Keratinocyte (primary cell): ENCODE results near the gene SLC25A21. TPM values are rescaled to one million over a fixed set of nuclear protein-coding genes. Genes with fewer than 3 reads are reported as not detected.

Experiments used
- DNase-seq: peaks from one replicate; pipeline ENCODE4 v3.0.0-alpha.2; 2011; ENCODE audit warnings: low read depth, missing footprints, low spot score
- FAIRE-seq: peaks from 2 replicates; lab custom pipeline; 2011; peaks lifted over from hg19 to GRCh38; lab: Jason Lieb, UNC
- H2AFZ ChIP-seq: 2 replicates; pipeline ENCODE4 v1.6.0; 2012; ENCODE audit warnings: low read length, control low read depth, inconsistent platforms; ENCODE audit not compliant: control insufficient read depth
- H3K27ac ChIP-seq: 2 replicates; pipeline ENCODE4 v1.5.1; 2011; ENCODE audit warnings: low read length; ENCODE audit not compliant: control insufficient read depth, insufficient read depth
- H3K27me3 ChIP-seq: 3 replicates; pipeline ENCODE4 v1.6.0; 2011; ENCODE audit warnings: low read length; ENCODE audit not compliant: control insufficient read depth, insufficient read depth; ENCODE audit errors: extremely low read depth
- H3K36me3 ChIP-seq, 2 experiments: 2 replicates in 1 of 2; 3 replicates in 1 of 2; pipeline ENCODE4 v1.5.1; 2011; ENCODE audit warnings: low read length in 2 of 2, mild to moderate bottlenecking in 1 of 2; ENCODE audit not compliant: control insufficient read depth in 2 of 2, insufficient read depth in 2 of 2; ENCODE audit errors: extremely low read depth in 1 of 2
- H3K4me1 ChIP-seq: 3 replicates; pipeline ENCODE4 v1.5.1; 2011; ENCODE audit warnings: low read length; ENCODE audit not compliant: control insufficient read depth, insufficient read depth; ENCODE audit errors: extremely low read depth
- H3K4me2 ChIP-seq: 3 replicates; pipeline ENCODE4 v1.6.0; 2011; ENCODE audit warnings: low read depth, low read length; ENCODE audit not compliant: control insufficient read depth, insufficient read depth; ENCODE audit errors: extremely low read depth
- H3K4me3 ChIP-seq, 3 experiments: fragments of 200-600 bp in 1 of 3; sonication (generic) in 1 of 3; 2 replicates in 2 of 3; 3 replicates in 1 of 3; pipeline ENCODE4 v1.5.1; 2011 to 2016; ENCODE audit warnings: low read length in 3 of 3, mild to moderate bottlenecking in 3 of 3, control low read depth in 2 of 3, inconsistent platforms in 1 of 3, low read depth in 1 of 3, mixed read lengths in 1 of 3, mixed run types in 1 of 3, moderate library complexity in 1 of 3; ENCODE audit not compliant: control insufficient read depth in 2 of 3, insufficient read depth in 2 of 3; ENCODE audit errors: extremely low read depth in 1 of 3
- H3K79me2 ChIP-seq: 2 replicates; pipeline ENCODE4 v1.6.0; 2012; ENCODE audit warnings: low read length; ENCODE audit not compliant: control insufficient read depth, insufficient read depth
- H3K9ac ChIP-seq: 3 replicates; pipeline ENCODE4 v1.6.0; 2011; ENCODE audit warnings: low read length; ENCODE audit not compliant: control insufficient read depth, insufficient read depth; ENCODE audit errors: extremely low read depth
- H3K9me1 ChIP-seq: 3 replicates; pipeline ENCODE4 v1.6.0; 2011; ENCODE audit warnings: low read length; ENCODE audit not compliant: control insufficient read depth, insufficient read depth; ENCODE audit errors: extremely low read depth
- H3K9me3 ChIP-seq: 2 replicates; pipeline ENCODE4 v1.5.1; 2012; ENCODE audit warnings: low read depth, low read length; ENCODE audit not compliant: control insufficient read depth
- H4K20me1 ChIP-seq: 3 replicates; pipeline ENCODE4 v1.6.0; 2011; ENCODE audit warnings: low read length; ENCODE audit not compliant: control insufficient read depth, insufficient read depth; ENCODE audit errors: extremely low read depth
- EZH2 ChIP-seq: IDR thresholded peaks from one replicate; pipeline ENCODE4 v1.6.1; 2012; ENCODE audit warnings: inconsistent platforms, mild to moderate bottlenecking, low read length, moderate library complexity
- dilution Hi-C: fragments of 300-500 bp; cut with MboI; formaldehyde crosslinking; loops from one replicate; pipeline ENCODE4 v1.7.0; 2020; ENCODE audit warnings: low sequenced_read_pairs; ENCODE audit not compliant: extremely low pct_ligation_motif_present
- polyA plus RNA-seq, 5 experiments: library from polyadenylated mRNA; depleted of rRNA in 3 of 5; stranded (reverse) in 3 of 5; stranded (forward) in 1 of 5; unstranded in 1 of 5; fragments of >200 nt; gene quantifications; 1 replicate in 1 of 5; 2 replicates in 3 of 5; 3 replicates in 1 of 5; pipeline versions ENCODE4 v1.2.1 to v1.2.3, GENCODE V29; 2011 to 2012; ENCODE audit warnings: missing spikeins in 2 of 5, low read depth in 1 of 5, low replicate concordance in 1 of 5
- TF ChIP-seq, protein P1 (sequence below), 3 experiments: IDR thresholded peaks in 1 of 3; conservative IDR thresholded peaks in 1 of 3; optimal IDR thresholded peaks in 1 of 3; 2 replicates in 2 of 3; 3 replicates in 1 of 3; pipeline versions ENCODE3 to v1.5.1; 2011; ENCODE audit warnings: low read length in 3 of 3, mild to moderate bottlenecking in 3 of 3, moderate library complexity in 2 of 3, control low read depth in 1 of 3, inconsistent platforms in 1 of 3; ENCODE audit not compliant: insufficient read depth in 2 of 3; ENCODE audit errors: extremely low read depth in 1 of 3

The SLC25A21 gene
- polyA plus RNA-seq, 1 donor (not counting 4 experiments of a cell fraction or from before 2014, with no cell fraction given) = 0.66 TPM

DNA sequence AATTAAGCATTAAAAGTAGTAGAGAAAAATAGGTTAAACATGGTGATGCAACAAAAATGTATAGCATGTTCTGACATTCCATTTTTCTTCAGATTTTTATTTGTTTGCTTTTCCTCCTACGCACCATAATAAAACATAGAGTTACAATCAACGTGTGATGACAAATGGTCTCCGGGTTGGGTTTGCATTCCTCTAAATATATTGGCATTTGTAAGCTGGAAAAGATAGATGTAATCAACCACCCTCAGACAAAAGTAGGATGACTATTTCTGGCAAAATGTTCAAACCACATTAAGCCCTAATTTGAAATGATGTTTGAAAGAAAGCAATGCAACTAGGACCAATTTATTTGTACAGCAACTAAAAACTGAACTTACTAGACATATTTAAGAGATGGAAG, 58.4 kb downstream of the SLC25A21 start:
- no peak overlapping the region for H3K4me2 ChIP-seq
- H3K27ac ChIP-seq = no peak overlapping the region
- H3K4me3 ChIP-seq = no peak overlapping the region
- DNase-seq = no peak
- H3K27me3 ChIP-seq = no peaks in the 10 kb centered on the region
- TF ChIP-seq, protein P1, sequence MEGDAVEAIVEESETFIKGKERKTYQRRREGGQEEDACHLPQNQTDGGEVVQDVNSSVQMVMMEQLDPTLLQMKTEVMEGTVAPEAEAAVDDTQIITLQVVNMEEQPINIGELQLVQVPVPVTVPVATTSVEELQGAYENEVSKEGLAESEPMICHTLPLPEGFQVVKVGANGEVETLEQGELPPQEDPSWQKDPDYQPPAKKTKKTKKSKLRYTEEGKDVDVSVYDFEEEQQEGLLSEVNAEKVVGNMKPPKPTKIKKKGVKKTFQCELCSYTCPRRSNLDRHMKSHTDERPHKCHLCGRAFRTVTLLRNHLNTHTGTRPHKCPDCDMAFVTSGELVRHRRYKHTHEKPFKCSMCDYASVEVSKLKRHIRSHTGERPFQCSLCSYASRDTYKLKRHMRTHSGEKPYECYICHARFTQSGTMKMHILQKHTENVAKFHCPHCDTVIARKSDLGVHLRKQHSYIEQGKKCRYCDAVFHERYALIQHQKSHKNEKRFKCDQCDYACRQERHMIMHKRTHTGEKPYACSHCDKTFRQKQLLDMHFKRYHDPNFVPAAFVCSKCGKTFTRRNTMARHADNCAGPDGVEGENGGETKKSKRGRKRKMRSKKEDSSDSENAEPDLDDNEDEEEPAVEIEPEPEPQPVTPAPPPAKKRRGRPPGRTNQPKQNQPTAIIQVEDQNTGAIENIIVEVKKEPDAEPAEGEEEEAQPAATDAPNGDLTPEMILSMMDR (optimal IDR thresholded peaks at IDR 0.05 in 1 of 3, IDR thresholded peaks at IDR 0.05 in 1 of 3, conservative IDR thresholded peaks at IDR 0.05 in 1 of 3; ENCODE audit: extremely low read depth in 1 of 3, insufficient read depth in 2 of 3, low read length in 3 of 3) = no peak
- no peak for TF ChIP-seq EZH2
- H4K20me1 ChIP-seq = no peaks in the 10 kb centered on the region
- no peaks in the 10 kb centered on the region for H3K36me3 ChIP-seq
- no peak overlapping the region for H3K9ac ChIP-seq
- no peaks in the 10 kb centered on the region for H3K9me1 ChIP-seq
- FAIRE-seq = no peak
- no peaks in the 10 kb centered on the region for H3K79me2 ChIP-seq
- H3K4me1 ChIP-seq = peaks cover 10% of the 10 kb centered on the region
- no peaks in the 10 kb centered on the region for H3K9me3 ChIP-seq
- no peak overlapping the region for H2AFZ ChIP-seq
- dilution Hi-C loops = loop anchor here (25.0 kb wide), 1 partner anchor 477 kb away; no protein-coding TSS in a partner anchor

DNA sequence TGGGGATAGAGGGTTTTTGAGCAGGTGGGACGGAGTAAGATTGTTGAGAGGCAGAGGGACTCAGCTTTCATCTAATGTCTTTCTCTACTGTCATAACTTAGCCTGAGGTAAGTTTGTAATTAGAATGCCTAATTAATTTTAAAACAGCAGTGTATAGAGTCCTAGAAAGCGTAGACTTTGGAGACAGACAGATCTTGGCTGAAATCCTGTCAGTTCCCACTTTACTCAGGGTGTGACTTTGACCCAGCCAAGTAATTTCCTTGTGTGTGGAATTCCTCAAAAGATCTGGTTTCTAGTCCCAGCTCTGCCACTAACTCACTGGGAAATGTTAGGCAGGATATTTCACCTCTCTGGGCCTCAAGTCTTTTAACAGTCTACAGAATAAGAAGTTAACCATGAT, 74.3 kb downstream of the SLC25A21 start:
- no peak overlapping the region for H3K27ac ChIP-seq
- no peak for TF ChIP-seq EZH2
- TF ChIP-seq, protein P1 (optimal IDR thresholded peaks at IDR 0.05 in 1 of 3, IDR thresholded peaks at IDR 0.05 in 1 of 3, conservative IDR thresholded peaks at IDR 0.05 in 1 of 3; ENCODE audit: extremely low read depth in 1 of 3, insufficient read depth in 2 of 3, low read length in 3 of 3) = no peak
- no peaks in the 10 kb centered on the region for H3K27me3 ChIP-seq
- no peaks in the 10 kb centered on the region for H3K9me3 ChIP-seq
- no peak overlapping the region for H3K4me3 ChIP-seq
- no peak overlapping the region for H2AFZ ChIP-seq
- H3K4me2 ChIP-seq = no peak overlapping the region
- H4K20me1 ChIP-seq = no peaks in the 10 kb centered on the region
- H3K36me3 ChIP-seq = no peaks in the 10 kb centered on the region
- FAIRE-seq = no peak
- H3K4me1 ChIP-seq = no peaks in the 10 kb centered on the region
- no peaks in the 10 kb centered on the region for H3K79me2 ChIP-seq
- dilution Hi-C loops = no loop called here
- H3K9ac ChIP-seq = no peak overlapping the region
- no peak for DNase-seq
- H3K9me1 ChIP-seq = no peaks in the 10 kb centered on the region
